ENCODE data around the gene TP73. TPM values are rescaled to one million over a fixed set of nuclear protein-coding genes. Genes with fewer than 3 reads are reported as not detected.

TP73 gene
- total RNA-seq, 1 donor from 2014 or later: not detected

- no peak overlapping the region for H3K4me3 ChIP-seq (ENCODE audit: low read length in 3 of 3)
- H3K36me3 ChIP-seq (ENCODE audit: control insufficient read depth in 3 of 3, insufficient read depth in 3 of 3, low read length in 3 of 3): no peaks in the 10 kb centered on the region
- H3K27ac ChIP-seq (ENCODE audit: low read depth, low read length): no peak overlapping the region
- no peaks in the 10 kb centered on the region for H3K4me1 ChIP-seq (ENCODE audit: control insufficient read depth in 3 of 3, insufficient read depth in 3 of 3, low read length in 3 of 3)
- H3K27me3 ChIP-seq (ENCODE audit: control insufficient read depth in 3 of 3, insufficient read depth in 3 of 3, low read length in 3 of 3): peaks cover 16 to 50% (median 38%) of the 10 kb centered on the region in 3 donors
- no peaks in the 10 kb centered on the region for H3K9me3 ChIP-seq (ENCODE audit: control insufficient read depth in 3 of 3, low read length in 3 of 3)
- no peak overlapping the region for H3K9ac ChIP-seq (ENCODE audit: low read depth in 1 of 3, low read length in 3 of 3)
These were observed 51.6 kb downstream of the TP73 start for GRCh38 chr1:3703786-3704371.

DNA sequence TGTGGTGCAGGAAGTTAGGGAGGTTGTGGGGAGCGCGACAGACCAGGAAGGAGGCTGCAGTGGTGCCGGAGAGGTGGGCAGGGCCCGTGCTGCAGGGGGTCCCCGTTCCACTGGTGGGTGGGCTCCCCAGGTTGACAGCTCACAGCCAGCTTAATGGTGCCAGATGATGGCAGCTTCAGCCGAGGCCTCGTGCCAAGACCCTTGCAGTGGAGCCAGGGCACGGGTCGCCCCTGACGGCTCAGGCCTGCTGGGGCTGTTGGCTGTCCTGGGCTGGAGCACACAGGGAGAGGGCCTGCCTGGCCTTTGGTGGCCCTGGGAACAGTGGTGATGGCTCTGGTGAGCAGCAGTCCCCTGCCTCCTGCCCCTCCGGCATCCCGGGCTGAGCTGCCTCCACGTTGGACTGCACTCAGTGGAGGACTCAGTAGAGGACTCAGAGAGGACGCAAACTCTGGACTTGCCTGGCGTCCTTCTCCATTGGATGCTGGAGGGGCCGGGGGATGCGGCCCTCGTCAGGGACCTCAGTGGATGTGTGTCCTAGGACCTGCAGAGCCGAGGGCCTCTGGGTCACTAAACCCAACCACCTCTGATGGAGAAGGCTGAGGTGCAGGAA is 53.1 kb downstream of the TP73 start:
- peaks cover 18 to 52% (median 39%) of the 10 kb centered on the region in 3 donors for H3K27me3 ChIP-seq (ENCODE audit: control insufficient read depth in 3 of 3, insufficient read depth in 3 of 3, low read length in 3 of 3)
- no peak overlapping the region for H3K27ac ChIP-seq (ENCODE audit: low read depth, low read length)
- no peaks in the 10 kb centered on the region for H3K9me3 ChIP-seq (ENCODE audit: control insufficient read depth in 3 of 3, low read length in 3 of 3)
- peaks cover 0 to 2% (median 0%) of the 10 kb centered on the region in 3 donors for H3K4me1 ChIP-seq (ENCODE audit: control insufficient read depth in 3 of 3, insufficient read depth in 3 of 3, low read length in 3 of 3)
- H3K9ac ChIP-seq (ENCODE audit: low read depth in 1 of 3, low read length in 3 of 3): no peak overlapping the region
- H3K4me3 ChIP-seq (ENCODE audit: low read length in 3 of 3): no peak overlapping the region
- H3K36me3 ChIP-seq (ENCODE audit: control insufficient read depth in 3 of 3, insufficient read depth in 3 of 3, low read length in 3 of 3): no peaks in the 10 kb centered on the region

- Histone ChIP-seq H3K4me1 (ENCODE audit: control insufficient read depth in 3 of 3, insufficient read depth in 3 of 3, low read length in 3 of 3) (peaks cover 9 to 15% (median 10%) of the 10 kb centered on the region in 3 donors), H3K9me3 (ENCODE audit: control insufficient read depth in 3 of 3, low read length in 3 of 3) (no peaks in the 10 kb centered on the region), H3K27me3 (ENCODE audit: control insufficient read depth in 3 of 3, insufficient read depth in 3 of 3, low read length in 3 of 3) (peaks cover 18 to 49% (median 36%) of the 10 kb centered on the region in 3 donors), H3K36me3 (ENCODE audit: control insufficient read depth in 3 of 3, insufficient read depth in 3 of 3, low read length in 3 of 3) (no peaks in the 10 kb centered on the region), H3K4me3 (ENCODE audit: low read length in 3 of 3) (no peak overlapping the region), H3K27ac (ENCODE audit: low read depth, low read length) (no peak overlapping the region), H3K9ac (ENCODE audit: low read depth in 1 of 3, low read length in 3 of 3) (no peak overlapping the region)
These were observed 54.5 kb downstream of the TP73 start for GRCh38 chr1:3706651-3707297.

DNA sequence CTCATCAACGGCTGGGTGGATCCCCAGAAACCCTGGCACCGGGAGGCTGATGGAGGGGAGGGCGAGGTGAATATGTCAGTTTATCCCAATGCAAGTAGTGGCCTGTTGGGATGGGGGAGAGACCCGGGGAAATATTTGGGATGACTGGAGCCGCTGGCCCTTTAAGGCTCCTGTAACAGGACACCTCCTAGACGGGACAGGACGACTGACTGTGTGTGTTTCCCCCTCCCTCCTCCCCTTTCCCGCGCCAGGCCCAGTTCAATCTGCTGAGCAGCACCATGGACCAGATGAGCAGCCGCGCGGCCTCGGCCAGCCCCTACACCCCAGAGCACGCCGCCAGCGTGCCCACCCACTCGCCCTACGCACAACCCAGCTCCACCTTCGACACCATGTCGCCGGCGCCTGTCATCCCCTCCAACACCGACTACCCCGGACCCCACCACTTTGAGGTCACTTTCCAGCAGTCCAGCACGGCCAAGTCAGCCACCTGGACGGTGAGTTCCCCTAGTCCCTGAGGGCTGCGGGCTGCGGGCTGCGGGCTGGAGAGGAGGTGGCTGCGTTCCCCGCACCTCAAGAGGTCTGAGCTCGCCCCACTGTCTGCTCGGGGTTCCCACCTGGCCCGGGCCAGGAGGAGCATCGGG is 55.1 kb downstream of the TP73 start:
- Histone ChIP-seq H3K4me1 (ENCODE audit: control insufficient read depth in 3 of 3, insufficient read depth in 3 of 3, low read length in 3 of 3) (peaks cover 14 to 22% (median 15%) of the 10 kb centered on the region in 3 donors), H3K27me3 (ENCODE audit: control insufficient read depth in 3 of 3, insufficient read depth in 3 of 3, low read length in 3 of 3) (peaks cover 15 to 45% (median 36%) of the 10 kb centered on the region in 3 donors), H3K27ac (ENCODE audit: low read depth, low read length) (no peak overlapping the region)

GRCh38 chr1:3707939-3708328 is 55.6 kb downstream of the TP73 start:
- H3K9me3 ChIP-seq (ENCODE audit: control insufficient read depth in 3 of 3, low read length in 3 of 3): no peaks in the 10 kb centered on the region
- H3K9ac ChIP-seq (ENCODE audit: low read depth in 1 of 3, low read length in 3 of 3): no peak overlapping the region
- no peak overlapping the region for H3K27ac ChIP-seq (ENCODE audit: low read depth, low read length)
- H3K4me3 ChIP-seq (ENCODE audit: low read length in 3 of 3): no peak overlapping the region
- peaks cover 15 to 26% (median 17%) of the 10 kb centered on the region in 3 donors for H3K4me1 ChIP-seq (ENCODE audit: control insufficient read depth in 3 of 3, insufficient read depth in 3 of 3, low read length in 3 of 3)
- H3K27me3 ChIP-seq (ENCODE audit: control insufficient read depth in 3 of 3, insufficient read depth in 3 of 3, low read length in 3 of 3): peaks cover 15 to 45% (median 36%) of the 10 kb centered on the region in 3 donors
- H3K36me3 ChIP-seq (ENCODE audit: control insufficient read depth in 3 of 3, insufficient read depth in 3 of 3, low read length in 3 of 3): no peaks in the 10 kb centered on the region

More for the DNA sequence above, 55.1 kb downstream of the TP73 start:
- no peaks in the 10 kb centered on the region for H3K36me3 ChIP-seq (ENCODE audit: control insufficient read depth in 3 of 3, insufficient read depth in 3 of 3, low read length in 3 of 3)
- H3K4me3 ChIP-seq (ENCODE audit: low read length in 3 of 3): no peak overlapping the region
- H3K9me3 ChIP-seq (ENCODE audit: control insufficient read depth in 3 of 3, low read length in 3 of 3): no peaks in the 10 kb centered on the region
- no peak overlapping the region for H3K9ac ChIP-seq (ENCODE audit: low read depth in 1 of 3, low read length in 3 of 3)

GRCh38 chr1:3708791-3709190 is 56.5 kb downstream of the TP73 start:
- peaks cover 22 to 34% (median 26%) of the 10 kb centered on the region in 3 donors for H3K4me1 ChIP-seq (ENCODE audit: control insufficient read depth in 3 of 3, insufficient read depth in 3 of 3, low read length in 3 of 3)

DNA sequence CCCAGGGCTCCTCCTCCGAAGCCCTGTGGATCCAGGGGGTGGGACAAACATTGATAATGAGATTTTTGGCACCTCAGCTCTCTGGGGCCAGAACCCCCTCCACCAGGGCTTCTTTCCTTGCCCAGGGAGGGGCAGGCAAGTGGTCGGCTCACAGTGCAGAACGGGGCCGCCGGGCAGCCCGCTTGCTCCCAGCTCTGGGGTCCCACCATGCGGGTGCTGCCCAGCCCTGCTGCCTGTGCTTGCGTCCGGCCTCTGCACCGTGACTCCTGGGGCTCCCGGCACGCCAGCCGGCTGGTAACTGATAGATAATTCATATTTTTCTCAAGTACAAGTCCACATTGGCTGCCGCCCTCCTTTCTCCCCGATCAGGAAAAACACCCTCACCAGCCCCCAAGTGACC is 57.9 kb downstream of the TP73 start:
- no peak overlapping the region for H3K9ac ChIP-seq (ENCODE audit: low read depth in 1 of 3, low read length in 3 of 3)
- peaks cover 37 to 49% (median 38%) of the 10 kb centered on the region in 3 donors for H3K4me1 ChIP-seq (ENCODE audit: control insufficient read depth in 3 of 3, insufficient read depth in 3 of 3, low read length in 3 of 3)
- H3K9me3 ChIP-seq (ENCODE audit: control insufficient read depth in 3 of 3, low read length in 3 of 3): no peaks in the 10 kb centered on the region
- no peak overlapping the region for H3K27ac ChIP-seq (ENCODE audit: low read depth, low read length)
- H3K27me3 ChIP-seq (ENCODE audit: control insufficient read depth in 3 of 3, insufficient read depth in 3 of 3, low read length in 3 of 3): peaks cover 15 to 33% (median 28%) of the 10 kb centered on the region in 3 donors
- no peaks in the 10 kb centered on the region for H3K36me3 ChIP-seq (ENCODE audit: control insufficient read depth in 3 of 3, insufficient read depth in 3 of 3, low read length in 3 of 3)
- no peak overlapping the region for H3K4me3 ChIP-seq (ENCODE audit: low read length in 3 of 3)

More at GRCh38 chr1:3708791-3709190, 56.5 kb downstream of the TP73 start:
- H3K4me3 ChIP-seq (ENCODE audit: low read length in 3 of 3): no peak overlapping the region
- H3K27me3 ChIP-seq (ENCODE audit: control insufficient read depth in 3 of 3, insufficient read depth in 3 of 3, low read length in 3 of 3): peaks cover 15 to 44% (median 36%) of the 10 kb centered on the region in 3 donors
- no peak overlapping the region for H3K27ac ChIP-seq (ENCODE audit: low read depth, low read length)
- H3K9me3 ChIP-seq (ENCODE audit: control insufficient read depth in 3 of 3, low read length in 3 of 3): no peaks in the 10 kb centered on the region
- H3K36me3 ChIP-seq (ENCODE audit: control insufficient read depth in 3 of 3, insufficient read depth in 3 of 3, low read length in 3 of 3): no peaks in the 10 kb centered on the region
- H3K9ac ChIP-seq (ENCODE audit: low read depth in 1 of 3, low read length in 3 of 3): no peak overlapping the region

- H3K27me3 ChIP-seq (ENCODE audit: control insufficient read depth in 3 of 3, insufficient read depth in 3 of 3, low read length in 3 of 3): peaks cover 15 to 32% (median 29%) of the 10 kb centered on the region in 3 donors
- peak overlapping the region in 1 of 3 donors; percentile 16 for H3K9ac ChIP-seq (ENCODE audit: low read depth in 1 of 3, low read length in 3 of 3)
- H3K4me1 ChIP-seq (ENCODE audit: control insufficient read depth in 3 of 3, insufficient read depth in 3 of 3, low read length in 3 of 3): peaks cover 38 to 60% (median 44%) of the 10 kb centered on the region in 3 donors
- no peaks in the 10 kb centered on the region for H3K9me3 ChIP-seq (ENCODE audit: control insufficient read depth in 3 of 3, low read length in 3 of 3)
- H3K4me3 ChIP-seq (ENCODE audit: low read length in 3 of 3): no peak overlapping the region
- no peak overlapping the region for H3K27ac ChIP-seq (ENCODE audit: low read depth, low read length)
- no peaks in the 10 kb centered on the region for H3K36me3 ChIP-seq (ENCODE audit: control insufficient read depth in 3 of 3, insufficient read depth in 3 of 3, low read length in 3 of 3)
These were observed 59.1 kb downstream of the TP73 start for GRCh38 chr1:3711381-3711779.

DNA sequence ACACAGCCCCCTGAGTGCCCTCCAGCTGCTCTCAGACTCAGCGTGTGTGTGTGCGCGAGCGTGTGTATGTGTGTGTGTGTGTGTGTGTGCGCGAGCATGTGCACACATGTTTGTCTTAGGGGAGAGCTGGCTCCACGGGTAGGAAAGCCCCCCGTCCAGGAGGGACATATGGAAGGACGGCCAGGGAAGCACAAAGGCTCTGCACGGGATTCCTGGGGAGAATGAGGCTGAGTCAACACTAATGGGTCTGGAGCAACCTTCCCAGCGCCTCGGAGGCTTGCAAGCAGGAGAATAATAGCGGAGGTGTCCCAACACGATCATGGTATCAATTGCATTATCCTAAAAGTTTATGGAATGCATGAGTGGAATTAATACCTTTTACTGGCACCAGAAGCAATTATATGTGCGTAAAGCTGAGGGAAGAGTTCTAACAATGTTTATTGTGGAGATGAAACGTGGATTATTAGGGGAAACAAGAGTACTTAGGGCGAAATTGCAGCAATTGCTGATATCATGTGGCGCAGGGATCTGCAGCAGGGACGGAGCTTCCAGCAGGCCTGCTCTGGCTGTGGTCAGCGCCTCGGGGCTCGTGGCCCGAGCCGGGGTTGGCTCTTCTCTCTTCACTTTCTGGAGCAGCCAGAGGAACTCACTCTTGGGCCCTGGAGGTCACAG is 59.6 kb downstream of the TP73 start:
- Histone ChIP-seq H3K4me1 (ENCODE audit: control insufficient read depth in 3 of 3, insufficient read depth in 3 of 3, low read length in 3 of 3) (peaks cover 38 to 62% (median 45%) of the 10 kb centered on the region in 3 donors), H3K27me3 (ENCODE audit: control insufficient read depth in 3 of 3, insufficient read depth in 3 of 3, low read length in 3 of 3) (peaks cover 15 to 32% (median 30%) of the 10 kb centered on the region in 3 donors), H3K36me3 (ENCODE audit: control insufficient read depth in 3 of 3, insufficient read depth in 3 of 3, low read length in 3 of 3) (no peaks in the 10 kb centered on the region), H3K9me3 (ENCODE audit: control insufficient read depth in 3 of 3, low read length in 3 of 3) (no peaks in the 10 kb centered on the region), H3K4me3 (ENCODE audit: low read length in 3 of 3) (no peak overlapping the region), H3K27ac (ENCODE audit: low read depth, low read length) (no peak overlapping the region), H3K9ac (ENCODE audit: low read depth in 1 of 3, low read length in 3 of 3) (peak overlapping the region in 1 of 3 donors; percentile 40)
